HL-60 (cell line): ENCODE measurements around the gene FOXP1.

Source experiments
- DNase-seq, 2 experiments: peaks; one replicate each; pipeline ENCODE4 v3.0.0-alpha.2; 2010 to 2020; ENCODE audit warnings: low read depth in 1 of 2, low spot score in 1 of 2
- H3K27ac ChIP-seq: fragments of 250-450 bp; sonication (Bioruptor Pico); replicated peaks from 2 replicates; pipeline ENCODE4 v1.5.1; 2020; ENCODE audit warnings: mild to moderate bottlenecking, moderate library complexity
- H3K27me3 ChIP-seq: fragments of 250-450 bp; sonication (Bioruptor Pico); 2 replicates; pipeline ENCODE4 v1.5.1; 2021; ENCODE audit warnings: mild to moderate bottlenecking, moderate library complexity; ENCODE audit not compliant: insufficient read depth, poor library complexity, severe bottlenecking
- H3K4me3 ChIP-seq: replicated peaks from 2 replicates; pipeline ENCODE4 v1.5.1; 2011; ENCODE audit warnings: mild to moderate bottlenecking, control low read depth, low read length; ENCODE audit not compliant: insufficient read depth
- GABPA ChIP-seq: IDR thresholded peaks from 2 replicates; pipeline ENCODE4 v1.6.1; 2012; ENCODE audit warnings: low read depth
- POLR2AphosphoS5 ChIP-seq: IDR thresholded peaks from 2 replicates; pipeline ENCODE4 v1.6.1; 2012; ENCODE audit warnings: low read depth
- SPI1 ChIP-seq: IDR thresholded peaks from 2 replicates; pipeline ENCODE4 v1.6.1; 2012; ENCODE audit warnings: low read depth, mild to moderate bottlenecking, borderline replicate concordance
- TF ChIP-seq, protein P1 (sequence below): IDR thresholded peaks from 2 replicates; pipeline ENCODE4 v1.6.1; 2012; ENCODE audit warnings: low read depth; ENCODE audit not compliant: insufficient replicate concordance
- TF ChIP-seq, protein P2 (sequence below): IDR thresholded peaks from one replicate; pipeline ENCODE4 v1.5.1; 2011; ENCODE audit warnings: low read length, control low read depth, inconsistent platforms; ENCODE audit not compliant: insufficient read depth

FOXP1 gene

DNA sequence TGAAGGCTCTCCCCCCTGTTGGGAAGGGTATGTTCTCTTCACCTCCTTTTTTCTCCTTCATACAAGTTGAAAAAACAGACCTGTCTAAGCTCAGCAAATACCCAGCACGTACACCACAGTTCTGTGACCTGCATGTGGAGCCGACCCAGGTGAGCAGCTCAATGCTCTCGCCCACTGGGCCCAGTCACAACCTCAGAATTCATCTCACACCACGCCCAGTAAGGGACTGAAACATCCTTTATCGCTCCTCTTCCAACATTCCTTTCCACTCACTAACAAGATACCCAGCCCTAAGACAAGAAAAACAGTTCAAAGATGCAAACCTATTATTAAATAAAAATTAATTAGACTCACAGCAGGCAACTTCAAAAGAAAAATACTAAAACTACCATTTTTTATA lies 68.9 kb downstream of the FOXP1 start:
- Histone ChIP-seq H3K27ac (no peak overlapping the region; the same call in 1 of the 2 replicates), H3K27me3 (no peaks in the 10 kb centered on the region), H3K4me3 (no peak overlapping the region)
- DNase-seq = no peak
- TF ChIP-seq, protein P1, sequence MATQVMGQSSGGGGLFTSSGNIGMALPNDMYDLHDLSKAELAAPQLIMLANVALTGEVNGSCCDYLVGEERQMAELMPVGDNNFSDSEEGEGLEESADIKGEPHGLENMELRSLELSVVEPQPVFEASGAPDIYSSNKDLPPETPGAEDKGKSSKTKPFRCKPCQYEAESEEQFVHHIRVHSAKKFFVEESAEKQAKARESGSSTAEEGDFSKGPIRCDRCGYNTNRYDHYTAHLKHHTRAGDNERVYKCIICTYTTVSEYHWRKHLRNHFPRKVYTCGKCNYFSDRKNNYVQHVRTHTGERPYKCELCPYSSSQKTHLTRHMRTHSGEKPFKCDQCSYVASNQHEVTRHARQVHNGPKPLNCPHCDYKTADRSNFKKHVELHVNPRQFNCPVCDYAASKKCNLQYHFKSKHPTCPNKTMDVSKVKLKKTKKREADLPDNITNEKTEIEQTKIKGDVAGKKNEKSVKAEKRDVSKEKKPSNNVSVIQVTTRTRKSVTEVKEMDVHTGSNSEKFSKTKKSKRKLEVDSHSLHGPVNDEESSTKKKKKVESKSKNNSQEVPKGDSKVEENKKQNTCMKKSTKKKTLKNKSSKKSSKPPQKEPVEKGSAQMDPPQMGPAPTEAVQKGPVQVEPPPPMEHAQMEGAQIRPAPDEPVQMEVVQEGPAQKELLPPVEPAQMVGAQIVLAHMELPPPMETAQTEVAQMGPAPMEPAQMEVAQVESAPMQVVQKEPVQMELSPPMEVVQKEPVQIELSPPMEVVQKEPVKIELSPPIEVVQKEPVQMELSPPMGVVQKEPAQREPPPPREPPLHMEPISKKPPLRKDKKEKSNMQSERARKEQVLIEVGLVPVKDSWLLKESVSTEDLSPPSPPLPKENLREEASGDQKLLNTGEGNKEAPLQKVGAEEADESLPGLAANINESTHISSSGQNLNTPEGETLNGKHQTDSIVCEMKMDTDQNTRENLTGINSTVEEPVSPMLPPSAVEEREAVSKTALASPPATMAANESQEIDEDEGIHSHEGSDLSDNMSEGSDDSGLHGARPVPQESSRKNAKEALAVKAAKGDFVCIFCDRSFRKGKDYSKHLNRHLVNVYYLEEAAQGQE = no peak
- TF ChIP-seq SPI1 = no peak
- TF ChIP-seq GABPA = no peak
- TF ChIP-seq, protein P2, sequence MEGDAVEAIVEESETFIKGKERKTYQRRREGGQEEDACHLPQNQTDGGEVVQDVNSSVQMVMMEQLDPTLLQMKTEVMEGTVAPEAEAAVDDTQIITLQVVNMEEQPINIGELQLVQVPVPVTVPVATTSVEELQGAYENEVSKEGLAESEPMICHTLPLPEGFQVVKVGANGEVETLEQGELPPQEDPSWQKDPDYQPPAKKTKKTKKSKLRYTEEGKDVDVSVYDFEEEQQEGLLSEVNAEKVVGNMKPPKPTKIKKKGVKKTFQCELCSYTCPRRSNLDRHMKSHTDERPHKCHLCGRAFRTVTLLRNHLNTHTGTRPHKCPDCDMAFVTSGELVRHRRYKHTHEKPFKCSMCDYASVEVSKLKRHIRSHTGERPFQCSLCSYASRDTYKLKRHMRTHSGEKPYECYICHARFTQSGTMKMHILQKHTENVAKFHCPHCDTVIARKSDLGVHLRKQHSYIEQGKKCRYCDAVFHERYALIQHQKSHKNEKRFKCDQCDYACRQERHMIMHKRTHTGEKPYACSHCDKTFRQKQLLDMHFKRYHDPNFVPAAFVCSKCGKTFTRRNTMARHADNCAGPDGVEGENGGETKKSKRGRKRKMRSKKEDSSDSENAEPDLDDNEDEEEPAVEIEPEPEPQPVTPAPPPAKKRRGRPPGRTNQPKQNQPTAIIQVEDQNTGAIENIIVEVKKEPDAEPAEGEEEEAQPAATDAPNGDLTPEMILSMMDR = no peak
- TF ChIP-seq POLR2AphosphoS5 = no peak

DNA sequence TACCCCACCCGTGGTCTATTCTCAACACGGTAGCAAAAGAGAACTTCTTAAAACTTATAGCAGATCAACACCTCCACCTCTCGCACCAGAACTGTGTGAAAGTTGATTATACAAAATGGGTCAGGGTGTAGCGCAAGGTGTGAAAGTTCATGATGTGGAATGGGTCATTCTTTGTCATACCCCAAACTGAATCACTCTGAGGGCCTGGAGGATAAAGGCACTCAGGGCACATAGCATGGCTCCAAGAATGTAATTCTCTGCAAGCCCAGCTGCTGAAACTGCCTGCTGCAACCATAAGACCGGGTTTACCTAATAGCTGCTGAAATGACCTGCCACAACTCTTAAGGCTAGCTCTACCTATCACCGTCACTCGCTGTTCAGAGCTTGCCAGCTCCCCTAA lies 70.0 kb downstream of the FOXP1 start:
- no peak for TF ChIP-seq GABPA
- TF ChIP-seq, protein P1 = no peak
- TF ChIP-seq, protein P2 = no peak
- TF ChIP-seq POLR2AphosphoS5 = no peak
- TF ChIP-seq SPI1 = no peak
- no peaks in the 10 kb centered on the region for H3K27me3 ChIP-seq
- no peak overlapping the region for H3K4me3 ChIP-seq
- no peak for DNase-seq
- H3K27ac ChIP-seq = no peak overlapping the region

DNA sequence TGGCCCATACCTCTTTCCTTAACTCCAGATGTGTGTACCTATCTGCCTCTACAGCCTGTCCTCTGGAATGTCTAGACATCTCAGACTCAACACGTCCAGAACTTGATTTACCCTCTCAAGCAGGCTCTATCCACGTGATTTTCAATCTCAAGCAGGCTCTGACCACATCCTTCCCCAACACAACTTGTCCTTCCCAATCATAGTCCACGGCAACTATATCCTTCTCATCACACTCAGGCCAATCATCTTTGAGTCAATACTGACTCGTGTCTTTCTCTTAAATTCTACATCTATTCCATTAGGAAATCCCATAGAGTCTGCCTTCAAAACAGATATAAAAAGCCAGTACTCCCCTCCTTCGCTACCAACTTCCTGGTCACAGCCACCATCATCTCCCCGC lies 70.4 kb downstream of the FOXP1 start:
- no peak for DNase-seq
- H3K27me3 ChIP-seq = no peaks in the 10 kb centered on the region
- no peak for TF ChIP-seq GABPA
- TF ChIP-seq, protein P1 = no peak
- TF ChIP-seq, protein P2 = no peak
- no peak overlapping the region for H3K4me3 ChIP-seq
- no peak overlapping the region for H3K27ac ChIP-seq
